MCF 10A (cell line): ENCODE results near the gene MYL1. TPM values are rescaled to one million over a fixed set of nuclear protein-coding genes. Genes with fewer than 3 reads are reported as not detected.

Experiments
- BruUV-seq: library from RNA; stranded (reverse); fragments of 400-500 nt; replicated peaks from 2 replicates; lab custom pipeline; 2021; lab: Mats Ljungman, UMichigan
- CTCF ChIA-PET: fragments of 300-600 bp; sonication (Branson Sonifier 250); formaldehyde crosslinking; extraction: SDS; loops from one replicate; lab custom pipeline; 2021; ENCODE audit warnings: antibody characterized with exemption, inconsistent platforms; lab: Yijun Ruan, JAX
- POLR2A ChIA-PET: fragments of 300-600, 350-650 bp; sonication (Branson Sonifier 250); formaldehyde crosslinking; extraction: SDS; loops from one replicate; lab custom pipeline; 2020; ENCODE audit warnings: antibody characterized with exemption, inconsistent platforms; lab: Yijun Ruan, JAX
- DNase-seq: peaks from one replicate; pipeline ENCODE4 v3.0.0-alpha.2; 2018; ENCODE audit not compliant: unreplicated experiment
- H3K27ac Mint-ChIP-seq: one replicate; pipeline ENCODE4 v1.8.0; 2022; ENCODE audit warnings: mild to moderate bottlenecking, low read depth, mixed read lengths; ENCODE audit not compliant: unreplicated experiment
- H3K27me3 Mint-ChIP-seq: one replicate; pipeline ENCODE4 v1.8.0; 2022; ENCODE audit warnings: mixed read lengths; ENCODE audit not compliant: insufficient read depth, unreplicated experiment
- H3K36me3 Mint-ChIP-seq: one replicate; pipeline ENCODE4 v1.8.0; 2022; ENCODE audit warnings: mild to moderate bottlenecking, moderate library complexity, mixed read lengths; ENCODE audit not compliant: insufficient read depth, unreplicated experiment
- H3K4me1 Mint-ChIP-seq: one replicate; pipeline ENCODE4 v1.8.0; 2022; ENCODE audit warnings: mixed read lengths; ENCODE audit not compliant: insufficient read depth, unreplicated experiment
- H3K4me3 Mint-ChIP-seq: one replicate; pipeline ENCODE4 v1.8.0; 2022; ENCODE audit warnings: mild to moderate bottlenecking, moderate library complexity, mixed read lengths; ENCODE audit not compliant: unreplicated experiment
- H3K9me3 Mint-ChIP-seq: one replicate; pipeline ENCODE4 v1.8.0; 2022; ENCODE audit warnings: mixed read lengths; ENCODE audit not compliant: unreplicated experiment
- CTCF ChIP-seq: fragments of 200-600 bp; IDR thresholded peaks from one replicate; pipeline ENCODE4 v1.8.0; 2022; ENCODE audit warnings: antibody characterized with exemption, mild to moderate bottlenecking; ENCODE audit not compliant: unreplicated experiment
- intact Hi-C: fragments of 100-400 bp; cut with micrococcal nuclease; formaldehyde crosslinking; loops from 2 replicates; pipeline ENCODE4 v1.14.1; 2022
- total RNA-seq: library from RNA; stranded (reverse); gene quantifications from 2 replicates; pipeline ENCODE4 v1.2.3, GENCODE V29; 2022

The MYL1 gene
- total RNA-seq, 1 experiment from 2014 or later = not detected

- Mint-ChIP-seq H3K36me3 (no peaks in the 10 kb centered on the region), H3K27me3 (peaks cover 32% of the 10 kb centered on the region), H3K9me3 (no peaks in the 10 kb centered on the region), H3K27ac (no peak overlapping the region), H3K4me1 (no peaks in the 10 kb centered on the region), H3K4me3 (no peak overlapping the region)
- ChIA-PET CTCF (interaction anchor here (1.0 kb wide), 1 partner anchor 513 kb away, joined by 3 read pairs; no protein-coding TSS in a partner anchor), POLR2A (no interaction called here)
- no peak for DNase-seq
- no peak for TF ChIP-seq CTCF
- no TSS peak for BruUV-seq
- intact Hi-C loops = no loop called here
These were observed 50.7 kb downstream of the MYL1 start for GRCh38 chr2:210264282-210264681.

GRCh38 chr2:210263841-210264240 lies 51.1 kb downstream of the MYL1 start:
- Mint-ChIP-seq H3K36me3 (no peaks in the 10 kb centered on the region), H3K4me3 (no peak overlapping the region), H3K27me3 (peaks cover 27% of the 10 kb centered on the region), H3K4me1 (no peaks in the 10 kb centered on the region), H3K27ac (no peak overlapping the region), H3K9me3 (no peaks in the 10 kb centered on the region)
- DNase-seq = no peak
- CTCF ChIA-PET = interaction anchor here (0.6 to 1.0 kb wide), 3 partner anchors 15 to 513 kb away, joined by 3 to 5 read pairs (median 4); no protein-coding TSS in a partner anchor
- BruUV-seq = no TSS peak
- no peak for TF ChIP-seq CTCF
- POLR2A ChIA-PET = interaction anchor here (0.7 kb wide), 1 partner anchor 45 kb away, joined by 3 read pairs; no protein-coding TSS in a partner anchor
- intact Hi-C loops = no loop called here

- no peaks in the 10 kb centered on the region for H3K4me1 Mint-ChIP-seq
- H3K36me3 Mint-ChIP-seq = no peaks in the 10 kb centered on the region
- no peak overlapping the region for H3K4me3 Mint-ChIP-seq
- no peak overlapping the region for H3K27ac Mint-ChIP-seq
- no peak for TF ChIP-seq CTCF
- H3K27me3 Mint-ChIP-seq = peaks cover 9% of the 10 kb centered on the region
- POLR2A ChIA-PET = no interaction called here
- H3K9me3 Mint-ChIP-seq = no peaks in the 10 kb centered on the region
- CTCF ChIA-PET = no interaction called here
- intact Hi-C loops = no loop called here
- no peak for DNase-seq
- BruUV-seq = no TSS peak
These were observed 52.9 kb downstream of the MYL1 start for GRCh38 chr2:210262036-210262435.

GRCh38 chr2:210259687-210260086 lies 55.3 kb downstream of the MYL1 start:
- TF ChIP-seq CTCF = no peak
- H3K4me1 Mint-ChIP-seq = no peaks in the 10 kb centered on the region
- no peaks in the 10 kb centered on the region for H3K27me3 Mint-ChIP-seq
- POLR2A ChIA-PET = no interaction called here
- H3K27ac Mint-ChIP-seq = no peak overlapping the region
- no peaks in the 10 kb centered on the region for H3K36me3 Mint-ChIP-seq
- no TSS peak for BruUV-seq
- intact Hi-C loops = no loop called here
- DNase-seq = no peak
- no peaks in the 10 kb centered on the region for H3K9me3 Mint-ChIP-seq
- CTCF ChIA-PET = no interaction called here
- H3K4me3 Mint-ChIP-seq = no peak overlapping the region
